ENCODE measurements around the gene ZNRD2.

The ZNRD2 gene

GRCh38 chr11:65576232-65576866 lies 6.1 kb downstream of the ZNRD2 start:
- Histone ChIP-seq H3K27me3 (ENCODE audit: insufficient read depth, low read depth) (no peaks in the 10 kb centered on the region), H3K4me2 (peak overlapping the region; percentile 97), H4K20me1 (ENCODE audit: insufficient read depth) (no peaks in the 10 kb centered on the region), H2AFZ (ENCODE audit: low read depth) (no peak overlapping the region), H3K9ac (peak overlapping the region; percentile 76), H3K36me3 (ENCODE audit: insufficient read depth) (no peaks in the 10 kb centered on the region; the same call in 1 of the 2 replicates), H3K4me1 (ENCODE audit: low read depth, poor library complexity, severe bottlenecking) (peaks cover 39% of the 10 kb centered on the region), H3K27ac (peak overlapping the region; percentile 70), H3K4me3 (IDR thresholded peaks at IDR 0.05; ENCODE audit: insufficient read depth, low read depth, low read length) (no peak overlapping the region), H3K79me2 (ENCODE audit: insufficient read depth, low read depth) (peaks cover 41% of the 10 kb centered on the region)
- TF ChIP-seq, protein P1, sequence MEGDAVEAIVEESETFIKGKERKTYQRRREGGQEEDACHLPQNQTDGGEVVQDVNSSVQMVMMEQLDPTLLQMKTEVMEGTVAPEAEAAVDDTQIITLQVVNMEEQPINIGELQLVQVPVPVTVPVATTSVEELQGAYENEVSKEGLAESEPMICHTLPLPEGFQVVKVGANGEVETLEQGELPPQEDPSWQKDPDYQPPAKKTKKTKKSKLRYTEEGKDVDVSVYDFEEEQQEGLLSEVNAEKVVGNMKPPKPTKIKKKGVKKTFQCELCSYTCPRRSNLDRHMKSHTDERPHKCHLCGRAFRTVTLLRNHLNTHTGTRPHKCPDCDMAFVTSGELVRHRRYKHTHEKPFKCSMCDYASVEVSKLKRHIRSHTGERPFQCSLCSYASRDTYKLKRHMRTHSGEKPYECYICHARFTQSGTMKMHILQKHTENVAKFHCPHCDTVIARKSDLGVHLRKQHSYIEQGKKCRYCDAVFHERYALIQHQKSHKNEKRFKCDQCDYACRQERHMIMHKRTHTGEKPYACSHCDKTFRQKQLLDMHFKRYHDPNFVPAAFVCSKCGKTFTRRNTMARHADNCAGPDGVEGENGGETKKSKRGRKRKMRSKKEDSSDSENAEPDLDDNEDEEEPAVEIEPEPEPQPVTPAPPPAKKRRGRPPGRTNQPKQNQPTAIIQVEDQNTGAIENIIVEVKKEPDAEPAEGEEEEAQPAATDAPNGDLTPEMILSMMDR (conservative IDR thresholded peaks at IDR 0.05; ENCODE audit: low read depth, low read length) = no peak

DNA sequence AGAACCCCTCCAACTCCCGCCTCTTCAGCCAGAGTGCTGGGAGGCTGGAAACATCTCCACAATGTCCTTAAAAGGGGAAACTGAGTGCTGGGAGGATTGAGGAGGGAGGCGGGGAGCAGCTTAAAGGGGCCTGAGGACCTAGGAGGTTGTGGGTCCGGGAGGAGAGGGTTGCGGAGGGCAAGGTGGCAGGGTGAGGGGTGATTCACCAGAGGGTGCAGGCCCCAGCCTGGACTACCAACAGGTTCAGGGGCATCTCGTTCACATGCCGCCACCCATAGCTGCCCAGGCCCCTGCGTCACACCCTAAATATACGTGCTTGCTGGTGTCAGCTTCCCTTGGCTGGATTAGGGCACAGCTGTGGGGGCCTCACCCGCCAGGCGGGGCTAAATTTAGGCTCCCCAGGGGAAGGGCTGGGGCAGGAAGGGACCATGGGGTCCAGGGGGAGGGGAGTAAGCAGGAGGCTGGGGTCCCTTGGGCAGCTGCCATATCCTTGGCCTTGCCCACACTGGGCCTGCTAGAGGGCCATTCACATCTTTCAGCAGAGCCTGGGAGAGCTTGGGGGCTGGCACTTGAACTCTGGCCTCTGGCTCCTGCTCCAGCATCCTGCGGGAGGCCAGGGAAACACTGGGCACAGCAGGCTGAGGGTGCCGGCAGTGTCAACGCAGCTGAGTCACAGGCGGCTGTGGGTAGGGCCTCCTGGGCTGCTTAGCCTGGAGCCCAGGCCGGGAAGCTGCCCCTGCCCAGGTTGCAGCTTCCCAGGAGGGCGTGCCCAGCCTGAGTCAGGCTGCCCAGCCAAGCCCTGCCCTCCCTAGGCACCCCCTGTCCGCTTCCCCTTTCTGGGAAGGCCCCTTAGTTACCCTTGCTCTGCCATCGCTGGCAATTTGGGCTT lies 6.8 kb downstream of the ZNRD2 start:
- TF ChIP-seq, protein P1 (conservative IDR thresholded peaks at IDR 0.05; ENCODE audit: low read depth, low read length) = no peak
- Histone ChIP-seq H3K9ac (peak overlapping the region; percentile 76), H3K4me2 (peak overlapping the region; percentile 97), H3K27me3 (ENCODE audit: insufficient read depth, low read depth) (no peaks in the 10 kb centered on the region), H3K4me1 (ENCODE audit: low read depth, poor library complexity, severe bottlenecking) (peaks cover 32% of the 10 kb centered on the region), H3K79me2 (ENCODE audit: insufficient read depth, low read depth) (peaks cover 35% of the 10 kb centered on the region), H4K20me1 (ENCODE audit: insufficient read depth) (no peaks in the 10 kb centered on the region), H2AFZ (ENCODE audit: low read depth) (no peak overlapping the region), H3K36me3 (ENCODE audit: insufficient read depth) (no peaks in the 10 kb centered on the region; the same call in 1 of the 2 replicates), H3K4me3 (IDR thresholded peaks at IDR 0.05; ENCODE audit: insufficient read depth, low read depth, low read length) (no peak overlapping the region), H3K27ac (peak overlapping the region; percentile 70)

- no peaks in the 10 kb centered on the region for H3K27me3 ChIP-seq (ENCODE audit: insufficient read depth, low read depth)
- peak overlapping the region; percentile 76; the same call in 1 of the 2 replicates for H3K9ac ChIP-seq
- H3K36me3 ChIP-seq (ENCODE audit: insufficient read depth) = no peaks in the 10 kb centered on the region; the same call in 1 of the 2 replicates
- H3K79me2 ChIP-seq (ENCODE audit: insufficient read depth, low read depth) = peaks cover 35% of the 10 kb centered on the region
- H3K4me1 ChIP-seq (ENCODE audit: low read depth, poor library complexity, severe bottlenecking) = peaks cover 32% of the 10 kb centered on the region
- no peak overlapping the region for H2AFZ ChIP-seq (ENCODE audit: low read depth)
- peak overlapping the region; percentile 70; the same call in 1 of the 2 replicates for H3K27ac ChIP-seq
- H4K20me1 ChIP-seq (ENCODE audit: insufficient read depth) = no peaks in the 10 kb centered on the region
- H3K4me3 ChIP-seq (IDR thresholded peaks at IDR 0.05; ENCODE audit: insufficient read depth, low read depth, low read length) = no peak overlapping the region
- TF ChIP-seq, protein P1 (conservative IDR thresholded peaks at IDR 0.05; ENCODE audit: low read depth, low read length) = no peak
- H3K4me2 ChIP-seq = peak overlapping the region; percentile 97
Observed at GRCh38 chr11:65577756-65578109, 7.5 kb downstream of the ZNRD2 start.

- Histone ChIP-seq H4K20me1 (ENCODE audit: insufficient read depth) (no peaks in the 10 kb centered on the region), H2AFZ (ENCODE audit: low read depth) (no peak overlapping the region), H3K79me2 (ENCODE audit: insufficient read depth, low read depth) (peaks cover 31% of the 10 kb centered on the region), H3K9ac (no peak overlapping the region), H3K36me3 (ENCODE audit: insufficient read depth) (no peaks in the 10 kb centered on the region; the same call in 1 of the 2 replicates), H3K4me1 (ENCODE audit: low read depth, poor library complexity, severe bottlenecking) (peaks cover 32% of the 10 kb centered on the region), H3K27ac (peak overlapping the region; percentile 70; the same call in 1 of the 2 replicates), H3K4me2 (peak overlapping the region; percentile 97), H3K4me3 (IDR thresholded peaks at IDR 0.05; ENCODE audit: insufficient read depth, low read depth, low read length) (no peak overlapping the region), H3K27me3 (ENCODE audit: insufficient read depth, low read depth) (no peaks in the 10 kb centered on the region)
- TF ChIP-seq, protein P1 (conservative IDR thresholded peaks at IDR 0.05; ENCODE audit: low read depth, low read length) = no peak
Observed at GRCh38 chr11:65578134-65578533, 7.9 kb downstream of the ZNRD2 start.

Measured in KMS-11 (cell line).